ENCODE measurements around the gene PKLR. TPM values are rescaled to one million over a fixed set of nuclear protein-coding genes. Genes with fewer than 3 reads are reported as not detected.

PKLR gene
- total RNA-seq, 1 experiment from 2014 or later = 0.17 TPM

DNA sequence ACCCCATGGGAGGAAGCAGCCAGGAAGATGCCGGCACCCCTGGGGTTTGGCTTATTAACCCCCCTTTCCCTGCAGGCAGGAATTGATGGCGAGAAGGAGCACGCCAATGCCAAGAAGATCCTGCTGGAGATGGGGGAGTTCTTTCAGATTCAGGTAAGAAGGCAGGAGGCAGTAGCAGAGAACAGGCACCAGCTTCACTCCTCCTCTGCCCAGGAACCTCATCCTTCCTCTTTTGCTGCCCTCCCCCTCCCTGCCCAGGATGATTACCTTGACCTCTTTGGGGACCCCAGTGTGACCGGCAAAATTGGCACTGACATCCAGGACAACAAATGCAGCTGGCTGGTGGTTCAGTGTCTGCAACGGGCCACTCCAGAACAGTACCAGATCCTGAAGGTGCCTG, 18.3 kb upstream of the PKLR start:
- DNase-seq (ENCODE audit: low read depth, low spot score) (no peak), ATAC-seq (no peak)
- H3K79me2 ChIP-seq (ENCODE audit: insufficient read depth, low read length) = peaks cover 5% of the 10 kb centered on the region; the same call in 1 of the 2 replicates
- peaks cover 8 to 17% of the 10 kb centered on the region in 2 experiments; a peak in 3 of 4 replicates for H3K4me1 ChIP-seq (ENCODE audit: control insufficient read depth in 1 of 2, insufficient read depth in 2 of 2, low read length in 2 of 2)
- ChIA-PET CTCF (no interaction called here), RAD21 (ENCODE audit: low non-redundant PET in 1 of 2, low total read pairs in 2 of 2, uncharacterized antibody in 2 of 2, unreplicated experiment in 2 of 2) (no interaction called here), POLR2A (no interaction called here)
- H3K9me3 ChIP-seq (ENCODE audit: control insufficient read depth in 1 of 2, insufficient read depth in 1 of 2, low read depth in 1 of 2, low read length in 2 of 2) = no peaks in the 10 kb centered on the region
- H3K4me3 ChIP-seq (replicated peaks in 1 of 2; ENCODE audit: low read depth in 1 of 2, low read length in 2 of 2) = no peak overlapping the region
- intact Hi-C loops (cut with micrococcal nuclease) = no loop called here
- no TSS peak for BruUV-seq (replicated peaks)
- H3K27me3 ChIP-seq (ENCODE audit: insufficient read depth, low read length) = no peaks in the 10 kb centered on the region
- no peak overlapping the region for H3K9ac ChIP-seq (ENCODE audit: low read length)
- H3K36me3 ChIP-seq (ENCODE audit: control insufficient read depth in 1 of 2, insufficient read depth in 2 of 2, low read length in 2 of 2) = peaks cover 22 to 24% of the 10 kb centered on the region in 2 experiments; a peak in 3 of 4 replicates
- no peaks in the 10 kb centered on the region for H3K9me2 ChIP-seq (ENCODE audit: insufficient read depth)
- H2AFZ ChIP-seq (ENCODE audit: low read depth, low read length, poor library complexity, severe bottlenecking) = no peak overlapping the region
- no peak for TF ChIP-seq SP1 (IDR thresholded peaks at IDR 0.05; ENCODE audit: low read depth)
- TF ChIP-seq RAD21 (IDR thresholded peaks at IDR 0.05; ENCODE audit: low read depth) = no peak
- no peak for TF ChIP-seq SRF (IDR thresholded peaks at IDR 0.05; ENCODE audit: low read depth)
- no peak for TF ChIP-seq ZNF274 (IDR thresholded peaks at IDR 0.05; ENCODE audit: low read depth, low read length)
- H3K27ac ChIP-seq (ENCODE audit: low read depth, low read length) = peak overlapping the region; percentile 7
- H4K20me1 ChIP-seq (ENCODE audit: insufficient read depth) = no peaks in the 10 kb centered on the region
- no peak overlapping the region for H3K4me2 ChIP-seq (ENCODE audit: low read length)

DNA sequence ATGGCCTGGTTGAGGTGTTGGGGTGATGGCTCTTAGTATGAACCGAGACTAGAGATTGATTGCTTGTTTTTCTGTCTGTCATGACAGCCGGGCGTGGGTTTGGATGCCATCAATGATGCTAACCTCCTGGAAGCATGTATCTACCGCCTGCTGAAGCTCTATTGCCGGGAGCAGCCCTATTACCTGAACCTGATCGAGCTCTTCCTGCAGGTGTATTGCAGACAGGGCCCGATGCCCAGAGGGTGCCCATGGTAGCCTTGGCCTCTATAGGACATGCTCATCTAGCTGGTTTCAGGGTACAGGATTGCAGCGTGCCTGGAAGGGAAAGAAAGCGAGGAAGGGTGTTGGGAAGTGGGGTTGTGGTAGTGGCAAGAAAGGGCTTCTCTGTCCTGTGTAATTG, 16.8 kb upstream of the PKLR start:
- Histone ChIP-seq H3K9ac (ENCODE audit: low read length) (no peak overlapping the region), H3K79me2 (ENCODE audit: insufficient read depth, low read length) (peaks cover 8% of the 10 kb centered on the region; the same call in 1 of the 2 replicates), H3K4me1 (ENCODE audit: control insufficient read depth in 1 of 2, insufficient read depth in 2 of 2, low read length in 2 of 2) (peaks cover 8 to 12% of the 10 kb centered on the region in 2 experiments; a peak in 3 of 4 replicates), H3K4me3 (replicated peaks in 1 of 2; ENCODE audit: low read depth in 1 of 2, low read length in 2 of 2) (no peak overlapping the region), H2AFZ (ENCODE audit: low read depth, low read length, poor library complexity, severe bottlenecking) (no peak overlapping the region), H3K9me3 (ENCODE audit: control insufficient read depth in 1 of 2, insufficient read depth in 1 of 2, low read depth in 1 of 2, low read length in 2 of 2) (no peaks in the 10 kb centered on the region), H3K4me2 (ENCODE audit: low read length) (no peak overlapping the region), H4K20me1 (ENCODE audit: insufficient read depth) (no peaks in the 10 kb centered on the region), H3K36me3 (ENCODE audit: control insufficient read depth in 1 of 2, insufficient read depth in 2 of 2, low read length in 2 of 2) (peaks cover 24 to 26% of the 10 kb centered on the region in 2 experiments; a peak in 3 of 4 replicates), H3K27me3 (ENCODE audit: insufficient read depth, low read length) (no peaks in the 10 kb centered on the region), H3K27ac (ENCODE audit: low read depth, low read length) (no peak overlapping the region), H3K9me2 (ENCODE audit: insufficient read depth) (no peaks in the 10 kb centered on the region)
- TF ChIP-seq POLR2AphosphoS5 (IDR thresholded peaks at IDR 0.05; ENCODE audit: low read depth, low read length) = no peak; the same call in 1 of the 2 replicates
- TF ChIP-seq POLR2A (IDR thresholded peaks at IDR 0.05; ENCODE audit: borderline replicate concordance, extremely low read depth, insufficient read depth, insufficient read length) = no peak
- no TSS peak for BruUV-seq (replicated peaks)
- DNase-seq (ENCODE audit: low read depth, low spot score) = no peak
- POLR2A ChIA-PET = no interaction called here
- RAD21 ChIA-PET (ENCODE audit: low non-redundant PET in 1 of 2, low total read pairs in 2 of 2, uncharacterized antibody in 2 of 2, unreplicated experiment in 2 of 2) = no interaction called here
- CTCF ChIA-PET = interaction anchor here (1.3 kb wide), 1 partner anchor 67 kb away, joined by 4 read pairs; no protein-coding TSS in a partner anchor
- intact Hi-C loops (cut with micrococcal nuclease) = no loop called here
- ATAC-seq = no peak
